ENCODE results near the gene USHBP1. TPM values are rescaled to one million over a fixed set of nuclear protein-coding genes. Genes with fewer than 3 reads are reported as not detected.
A peak's percentile ranks its signal among the peaks of the same experiment; 100 is the strongest.

USHBP1 gene
- total and polyA plus RNA-seq, 2 donors (not counting 1 experiment from before 2014, with no cell fraction given), result 0.39 TPM; not detected in 1

DNA sequence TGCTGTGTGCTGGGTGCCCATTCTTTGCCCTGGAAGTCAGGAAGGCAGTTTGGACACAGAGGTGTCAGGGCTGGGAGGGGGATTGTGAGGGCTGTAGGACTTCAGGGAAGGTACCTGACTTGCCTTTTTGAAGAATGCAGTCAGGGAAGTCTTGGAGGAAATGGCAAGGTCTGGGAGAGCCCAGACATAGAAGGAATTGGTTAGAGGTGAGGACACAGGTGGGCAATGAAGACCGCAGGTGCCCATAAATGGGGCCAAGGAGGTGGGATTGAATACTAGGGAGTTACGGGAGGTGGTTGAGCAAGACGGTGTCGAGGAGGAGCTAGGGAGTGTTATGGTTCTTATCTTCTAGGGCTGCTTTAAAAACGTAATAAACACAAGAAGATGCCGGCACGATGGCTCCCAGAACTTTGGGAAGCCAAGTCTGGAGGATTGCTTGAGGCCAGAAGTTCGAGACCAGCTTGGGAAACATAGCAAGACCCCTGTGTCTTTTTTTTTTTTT, 43.4 kb upstream of the USHBP1 start:
- Histone ChIP-seq H3K9ac (ENCODE audit: low read length) (no peak overlapping the region), H3K79me2 (ENCODE audit: control insufficient read depth, insufficient read depth, low read length) (peaks cover 66% of the 10 kb centered on the region), H3K27me3 (replicated peaks in 1 of 4; ENCODE audit: control extremely low read depth in 1 of 4, control insufficient read depth in 3 of 4, insufficient read depth in 4 of 4, low read length in 3 of 4) (no peaks in the 10 kb centered on the region), H2AFZ (ENCODE audit: insufficient read depth, low read depth, low read length, poor library complexity, severe bottlenecking) (no peak overlapping the region), H3K36me3 (replicated peaks in 1 of 2; ENCODE audit: control extremely low read depth in 1 of 2, control insufficient read depth in 1 of 2, extremely low read depth in 1 of 2, insufficient read depth in 2 of 2, low read length in 1 of 2) (peaks cover 0 to 5% of the 10 kb centered on the region in 2 experiments), H3K4me3 (ENCODE audit: control extremely low read depth in 1 of 5, extremely low read depth in 1 of 5, insufficient read depth in 1 of 5, low read depth in 2 of 5, low read length in 4 of 5) (no peak overlapping the region), H3K4me2 (replicated peaks; ENCODE audit: low read depth, low read length, poor library complexity, severe bottlenecking) (no peak overlapping the region), H4K20me1 (ENCODE audit: control insufficient read depth, insufficient read depth, low read length, poor library complexity, severe bottlenecking) (peaks cover 35% of the 10 kb centered on the region), H3K4me1 (ENCODE audit: control insufficient read depth in 2 of 2, insufficient read depth in 2 of 2, low read length in 2 of 2) (peaks cover 32 to 47% of the 10 kb centered on the region in 2 donors), H3K27ac (ENCODE audit: low read length in 2 of 2) (no peak overlapping the region), H3K9me3 (ENCODE audit: control extremely low read depth in 1 of 3, control insufficient read depth in 2 of 3, insufficient read depth in 1 of 3, low read length in 2 of 3) (no peaks in the 10 kb centered on the region)
- POLR2A ChIA-PET, result interaction anchor here (0.7 to 1.4 kb wide), 3 partner anchors 13 to 112 kb away, joined by 3 to 9 read pairs (median 3); partner anchors contain the start of genes BABAM1 and MVB12A
- CTCF ChIA-PET, result interaction anchor here (0.7 to 1.1 kb wide), 2 partner anchors 33 to 78 kb away, joined by 3 to 4 read pairs; no protein-coding TSS in a partner anchor
- peak overlapping the region; percentile 2 for H3K27ac Mint-ChIP-seq
- WGBS (ENCODE audit: insufficient coverage), result 97% methylated on average over 8 of the region's 8 CpGs
- no peaks in the 10 kb centered on the region for H3K27me3 Mint-ChIP-seq
- H3K9me3 Mint-ChIP-seq (ENCODE audit: insufficient read depth), result no peaks in the 10 kb centered on the region
- DNase-seq (no peak), ATAC-seq (ENCODE audit: low read depth) (no peak)
- TF ChIP-seq, protein P1, sequence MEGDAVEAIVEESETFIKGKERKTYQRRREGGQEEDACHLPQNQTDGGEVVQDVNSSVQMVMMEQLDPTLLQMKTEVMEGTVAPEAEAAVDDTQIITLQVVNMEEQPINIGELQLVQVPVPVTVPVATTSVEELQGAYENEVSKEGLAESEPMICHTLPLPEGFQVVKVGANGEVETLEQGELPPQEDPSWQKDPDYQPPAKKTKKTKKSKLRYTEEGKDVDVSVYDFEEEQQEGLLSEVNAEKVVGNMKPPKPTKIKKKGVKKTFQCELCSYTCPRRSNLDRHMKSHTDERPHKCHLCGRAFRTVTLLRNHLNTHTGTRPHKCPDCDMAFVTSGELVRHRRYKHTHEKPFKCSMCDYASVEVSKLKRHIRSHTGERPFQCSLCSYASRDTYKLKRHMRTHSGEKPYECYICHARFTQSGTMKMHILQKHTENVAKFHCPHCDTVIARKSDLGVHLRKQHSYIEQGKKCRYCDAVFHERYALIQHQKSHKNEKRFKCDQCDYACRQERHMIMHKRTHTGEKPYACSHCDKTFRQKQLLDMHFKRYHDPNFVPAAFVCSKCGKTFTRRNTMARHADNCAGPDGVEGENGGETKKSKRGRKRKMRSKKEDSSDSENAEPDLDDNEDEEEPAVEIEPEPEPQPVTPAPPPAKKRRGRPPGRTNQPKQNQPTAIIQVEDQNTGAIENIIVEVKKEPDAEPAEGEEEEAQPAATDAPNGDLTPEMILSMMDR (IDR thresholded peaks at IDR 0.05), result no peak
- no peak for TF ChIP-seq EZH2 (IDR thresholded peaks at IDR 0.05; ENCODE audit: borderline replicate concordance, insufficient read depth, low read depth, low read length, poor library complexity, severe bottlenecking)
- H3K4me3 Mint-ChIP-seq, result peak overlapping the region; percentile 60
- intact Hi-C loops (cut with micrococcal nuclease), result loop anchor here (5.0 to 10.0 kb wide), 3 partner anchors 413 to 721 kb away; partner anchors contain the start of genes SMIM7 and TMEM38A
- H3K4me1 Mint-ChIP-seq, result peaks cover 53% of the 10 kb centered on the region

- H3K4me1 Mint-ChIP-seq, result peaks cover 57% of the 10 kb centered on the region
- peak overlapping the region; percentile 90 for H3K27ac Mint-ChIP-seq
- ChIA-PET CTCF (interaction anchor here (0.7 to 1.1 kb wide), 4 partner anchors 26 to 859 kb away, joined by 3 to 4 read pairs (median 3); no protein-coding TSS in a partner anchor), POLR2A (interaction anchor here (0.7 to 1.5 kb wide), 3 partner anchors 24 to 98 kb away, joined by 3 to 8 read pairs (median 3); partner anchors contain the start of gene ANO8)
- no peaks in the 10 kb centered on the region for H3K36me3 ChIP-seq (replicated peaks in 1 of 2; ENCODE audit: control extremely low read depth in 1 of 2, control insufficient read depth in 1 of 2, extremely low read depth in 1 of 2, insufficient read depth in 2 of 2, low read length in 1 of 2)
- no peak for DNase-seq
- no peaks in the 10 kb centered on the region for H3K27me3 ChIP-seq (replicated peaks in 1 of 4; ENCODE audit: control extremely low read depth in 1 of 4, control insufficient read depth in 3 of 4, insufficient read depth in 4 of 4, low read length in 3 of 4)
- H4K20me1 ChIP-seq (ENCODE audit: control insufficient read depth, insufficient read depth, low read length, poor library complexity, severe bottlenecking), result peaks cover 18% of the 10 kb centered on the region
- no peaks in the 10 kb centered on the region for H3K9me3 ChIP-seq (ENCODE audit: control extremely low read depth in 1 of 3, control insufficient read depth in 2 of 3, insufficient read depth in 1 of 3, low read length in 2 of 3)
- peak overlapping the region; percentile 31 to 74 (median 73) for H3K4me3 ChIP-seq (ENCODE audit: control extremely low read depth in 1 of 5, extremely low read depth in 1 of 5, insufficient read depth in 1 of 5, low read depth in 2 of 5, low read length in 4 of 5)
- no peak for ATAC-seq (ENCODE audit: low read depth)
- H3K4me3 Mint-ChIP-seq, result peak overlapping the region; percentile 91
- no peaks in the 10 kb centered on the region for H3K9me3 Mint-ChIP-seq (ENCODE audit: insufficient read depth)
- TF ChIP-seq EZH2 (IDR thresholded peaks at IDR 0.05; ENCODE audit: borderline replicate concordance, insufficient read depth, low read depth, low read length, poor library complexity, severe bottlenecking), result no peak
- TF ChIP-seq, protein P1 (IDR thresholded peaks at IDR 0.05), result no peak
- no peaks in the 10 kb centered on the region for H3K27me3 Mint-ChIP-seq
- peak overlapping the region; percentile 72 for H3K9ac ChIP-seq (ENCODE audit: low read length)
- peak overlapping the region; percentile 70 to 71 for H3K27ac ChIP-seq (ENCODE audit: low read length in 2 of 2)
- H3K4me1 ChIP-seq (ENCODE audit: control insufficient read depth in 2 of 2, insufficient read depth in 2 of 2, low read length in 2 of 2), result peaks cover 39 to 58% of the 10 kb centered on the region in 2 donors
- peak overlapping the region; percentile 96 for H3K4me2 ChIP-seq (replicated peaks; ENCODE audit: low read depth, low read length, poor library complexity, severe bottlenecking)
- 11% methylated on average over 22 of the region's 28 CpGs for WGBS (ENCODE audit: insufficient coverage)
- H2AFZ ChIP-seq (ENCODE audit: insufficient read depth, low read depth, low read length, poor library complexity, severe bottlenecking), result peak overlapping the region; percentile 83
- intact Hi-C loops (cut with micrococcal nuclease), result loop anchor here (5.0 to 10.0 kb wide), 3 partner anchors 411 to 719 kb away; partner anchors contain the start of genes SMIM7 and TMEM38A
- H3K79me2 ChIP-seq (ENCODE audit: control insufficient read depth, insufficient read depth, low read length), result peaks cover 55% of the 10 kb centered on the region
These were observed 41.8 kb upstream of the USHBP1 start for GRCh38 chr19:17306285-17306714.

Measured in B cell (primary cell).